Measurements from ENCODE around the gene FAM83C.

DNA sequence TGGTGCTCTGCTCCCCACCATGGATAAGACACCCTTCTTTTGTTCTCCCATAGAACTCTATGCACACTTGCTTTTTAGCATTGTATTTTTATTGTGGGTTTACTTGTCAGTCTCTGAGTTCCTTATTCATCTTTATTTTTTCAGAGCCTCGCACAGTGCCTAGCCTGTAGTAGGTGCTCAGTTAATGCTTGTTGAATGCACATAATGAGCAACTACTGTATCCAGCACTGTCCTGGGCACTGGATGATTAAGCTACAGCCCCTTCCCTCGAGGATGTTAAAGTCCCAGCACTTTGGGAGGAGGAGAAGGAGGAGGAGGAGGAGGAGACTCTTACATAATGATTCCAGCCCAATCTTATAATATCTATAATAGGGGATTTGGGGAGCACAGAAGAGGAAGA is 48.9 kb downstream of the FAM83C start:
- TF ChIP-seq, protein P1, sequence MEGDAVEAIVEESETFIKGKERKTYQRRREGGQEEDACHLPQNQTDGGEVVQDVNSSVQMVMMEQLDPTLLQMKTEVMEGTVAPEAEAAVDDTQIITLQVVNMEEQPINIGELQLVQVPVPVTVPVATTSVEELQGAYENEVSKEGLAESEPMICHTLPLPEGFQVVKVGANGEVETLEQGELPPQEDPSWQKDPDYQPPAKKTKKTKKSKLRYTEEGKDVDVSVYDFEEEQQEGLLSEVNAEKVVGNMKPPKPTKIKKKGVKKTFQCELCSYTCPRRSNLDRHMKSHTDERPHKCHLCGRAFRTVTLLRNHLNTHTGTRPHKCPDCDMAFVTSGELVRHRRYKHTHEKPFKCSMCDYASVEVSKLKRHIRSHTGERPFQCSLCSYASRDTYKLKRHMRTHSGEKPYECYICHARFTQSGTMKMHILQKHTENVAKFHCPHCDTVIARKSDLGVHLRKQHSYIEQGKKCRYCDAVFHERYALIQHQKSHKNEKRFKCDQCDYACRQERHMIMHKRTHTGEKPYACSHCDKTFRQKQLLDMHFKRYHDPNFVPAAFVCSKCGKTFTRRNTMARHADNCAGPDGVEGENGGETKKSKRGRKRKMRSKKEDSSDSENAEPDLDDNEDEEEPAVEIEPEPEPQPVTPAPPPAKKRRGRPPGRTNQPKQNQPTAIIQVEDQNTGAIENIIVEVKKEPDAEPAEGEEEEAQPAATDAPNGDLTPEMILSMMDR (conservative IDR thresholded peaks at IDR 0.05 in 1 of 2, IDR thresholded peaks at IDR 0.05 in 1 of 2; ENCODE audit: low read depth in 1 of 2, low read length in 2 of 2): no peak
- TF ChIP-seq EZH2 (IDR thresholded peaks at IDR 0.05; ENCODE audit: low read length, missing control alignments): no peak

Measured in fibroblast of lung (primary cell).